ENCODE results near the gene CHRNA1. TPM values are rescaled to one million over a fixed set of nuclear protein-coding genes. Genes with fewer than 3 reads are reported as not detected.

The CHRNA1 gene
- total RNA-seq, 1 experiment from 2014 or later, result 1.8 TPM

DNA sequence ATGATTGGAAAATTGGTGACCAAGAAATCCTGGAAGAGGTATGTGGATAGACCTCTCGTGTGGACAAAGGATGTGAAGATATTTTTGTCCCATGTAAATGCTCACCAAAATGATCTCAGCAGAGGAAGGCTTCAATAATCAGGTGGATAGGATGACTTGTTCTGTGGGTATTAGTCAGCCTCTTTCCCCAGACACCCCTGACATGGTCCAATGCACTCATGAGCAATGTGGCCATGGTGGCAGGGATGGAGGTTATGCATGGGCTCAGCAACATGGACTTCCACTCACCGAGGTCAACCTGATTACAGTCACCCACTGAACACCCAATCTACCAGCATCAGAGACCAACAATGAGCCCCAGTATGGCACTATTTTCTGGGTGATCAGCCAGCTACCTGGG lies 20.2 kb downstream of the CHRNA1 start:
- CTCF ChIA-PET, result no interaction called here
- no peak for TF ChIP-seq EZH2phosphoT487 (IDR thresholded peaks at IDR 0.05; ENCODE audit: borderline replicate concordance, low read length)
- no peak for TF ChIP-seq EZH2 (IDR thresholded peaks at IDR 0.05; ENCODE audit: low read length, unreplicated experiment)
- TF ChIP-seq, protein P1, sequence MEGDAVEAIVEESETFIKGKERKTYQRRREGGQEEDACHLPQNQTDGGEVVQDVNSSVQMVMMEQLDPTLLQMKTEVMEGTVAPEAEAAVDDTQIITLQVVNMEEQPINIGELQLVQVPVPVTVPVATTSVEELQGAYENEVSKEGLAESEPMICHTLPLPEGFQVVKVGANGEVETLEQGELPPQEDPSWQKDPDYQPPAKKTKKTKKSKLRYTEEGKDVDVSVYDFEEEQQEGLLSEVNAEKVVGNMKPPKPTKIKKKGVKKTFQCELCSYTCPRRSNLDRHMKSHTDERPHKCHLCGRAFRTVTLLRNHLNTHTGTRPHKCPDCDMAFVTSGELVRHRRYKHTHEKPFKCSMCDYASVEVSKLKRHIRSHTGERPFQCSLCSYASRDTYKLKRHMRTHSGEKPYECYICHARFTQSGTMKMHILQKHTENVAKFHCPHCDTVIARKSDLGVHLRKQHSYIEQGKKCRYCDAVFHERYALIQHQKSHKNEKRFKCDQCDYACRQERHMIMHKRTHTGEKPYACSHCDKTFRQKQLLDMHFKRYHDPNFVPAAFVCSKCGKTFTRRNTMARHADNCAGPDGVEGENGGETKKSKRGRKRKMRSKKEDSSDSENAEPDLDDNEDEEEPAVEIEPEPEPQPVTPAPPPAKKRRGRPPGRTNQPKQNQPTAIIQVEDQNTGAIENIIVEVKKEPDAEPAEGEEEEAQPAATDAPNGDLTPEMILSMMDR (conservative IDR thresholded peaks at IDR 0.05; ENCODE audit: low read depth, low read length), result no peak
- ATAC-seq, result no peak
- Histone ChIP-seq H3K79me2 (ENCODE audit: low read length) (no peaks in the 10 kb centered on the region), H3K9me2 (replicated peaks; ENCODE audit: low read length) (no peaks in the 10 kb centered on the region), H4K20me1 (ENCODE audit: low read length) (no peaks in the 10 kb centered on the region), H2AFZ (ENCODE audit: low read length) (no peak overlapping the region), H3K36me3 (ENCODE audit: low read depth, low read length) (no peaks in the 10 kb centered on the region), H3K4me3 (ENCODE audit: low read length) (no peak overlapping the region), H3K4me2 (ENCODE audit: low read length) (no peak overlapping the region), H3K9ac (ENCODE audit: low read length) (no peak overlapping the region), H3F3A (ENCODE audit: low read length, unreplicated experiment) (no peaks in the 10 kb centered on the region), H3K27me3 (ENCODE audit: low read length) (no peaks in the 10 kb centered on the region), H3K4me1 (ENCODE audit: insufficient read depth, low read length) (peaks cover 2% of the 10 kb centered on the region), H3K27ac (ENCODE audit: low read length) (no peak overlapping the region), H3K9me3 (ENCODE audit: low read length) (no peaks in the 10 kb centered on the region)
- intact Hi-C loops (cut with micrococcal nuclease), result no loop called here
- POLR2A ChIA-PET (ENCODE audit: unreplicated experiment), result no interaction called here
- no TSS peak for BruUV-seq (replicated peaks)
- DNase-seq, result no peak

DNA sequence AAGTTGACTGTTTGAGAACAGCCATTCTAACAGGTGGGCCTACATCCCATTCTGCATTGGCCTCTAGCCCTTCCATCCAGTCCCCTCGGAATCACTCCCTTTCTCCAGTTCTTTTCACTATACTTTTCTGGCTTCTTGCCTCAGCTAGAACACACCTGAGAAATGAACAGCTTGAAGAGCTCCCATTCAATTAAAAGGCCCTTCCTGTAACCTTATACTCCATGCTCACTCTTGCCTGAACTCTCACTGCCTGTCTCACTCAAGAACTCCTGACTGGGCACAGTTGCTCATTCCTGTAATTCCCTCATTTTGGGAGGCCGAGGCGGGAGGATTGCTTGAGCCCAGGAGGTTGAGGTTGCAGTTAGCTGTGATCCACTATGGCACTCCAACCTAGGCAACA lies 23.6 kb downstream of the CHRNA1 start:
- H3K36me3 ChIP-seq (ENCODE audit: low read depth, low read length), result no peaks in the 10 kb centered on the region
- no peak for DNase-seq
- intact Hi-C loops (cut with micrococcal nuclease), result no loop called here
- H2AFZ ChIP-seq (ENCODE audit: low read length), result no peak overlapping the region
- ATAC-seq, result no peak
- H3K9me3 ChIP-seq (ENCODE audit: low read length), result no peaks in the 10 kb centered on the region
- no peaks in the 10 kb centered on the region for H4K20me1 ChIP-seq (ENCODE audit: low read length)
- no peaks in the 10 kb centered on the region for H3K79me2 ChIP-seq (ENCODE audit: low read length)
- peaks cover 3% of the 10 kb centered on the region; the same call in 1 of the 2 replicates for H3K27me3 ChIP-seq (ENCODE audit: low read length)
- H3K4me3 ChIP-seq (ENCODE audit: low read length), result no peak overlapping the region
- no peaks in the 10 kb centered on the region for H3K9me2 ChIP-seq (replicated peaks; ENCODE audit: low read length)
- no peak overlapping the region for H3K9ac ChIP-seq (ENCODE audit: low read length)
- CTCF ChIA-PET, result no interaction called here
- no peaks in the 10 kb centered on the region for H3K4me1 ChIP-seq (ENCODE audit: insufficient read depth, low read length)
- POLR2A ChIA-PET (ENCODE audit: unreplicated experiment), result no interaction called here
- H3F3A ChIP-seq (ENCODE audit: low read length, unreplicated experiment), result no peaks in the 10 kb centered on the region
- no peak overlapping the region for H3K27ac ChIP-seq (ENCODE audit: low read length)
- no TSS peak for BruUV-seq (replicated peaks)
- no peak overlapping the region for H3K4me2 ChIP-seq (ENCODE audit: low read length)
- no peak for TF ChIP-seq EZH2phosphoT487 (IDR thresholded peaks at IDR 0.05; ENCODE audit: borderline replicate concordance, low read length)
- TF ChIP-seq EZH2 (IDR thresholded peaks at IDR 0.05; ENCODE audit: low read length, unreplicated experiment), result no peak
- TF ChIP-seq, protein P1 (conservative IDR thresholded peaks at IDR 0.05; ENCODE audit: low read depth, low read length), result no peak

DNA sequence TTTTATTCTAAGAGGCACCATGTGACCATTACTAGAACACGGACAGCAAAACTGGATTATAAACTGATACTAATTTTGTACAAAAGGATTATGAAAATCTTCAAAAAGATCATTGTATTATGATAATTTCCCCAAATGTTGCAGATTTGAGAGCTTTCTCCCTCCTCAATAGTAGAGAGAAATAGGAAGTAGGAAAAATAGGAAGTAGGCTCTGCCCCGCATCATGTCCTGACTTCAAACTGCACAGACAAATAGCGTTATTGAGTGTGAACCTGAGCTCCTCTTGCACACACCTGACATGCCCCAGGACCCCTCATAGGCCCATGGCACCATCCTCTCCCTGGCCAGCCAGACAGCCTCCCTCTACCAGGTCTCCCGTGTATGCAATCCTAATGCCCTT lies 25.4 kb downstream of the CHRNA1 start:
- intact Hi-C loops (cut with micrococcal nuclease), result no loop called here
- Histone ChIP-seq H3K9me3 (ENCODE audit: low read length) (no peaks in the 10 kb centered on the region), H3F3A (ENCODE audit: low read length, unreplicated experiment) (no peaks in the 10 kb centered on the region), H3K4me2 (ENCODE audit: low read length) (no peak overlapping the region), H3K27ac (ENCODE audit: low read length) (no peak overlapping the region), H2AFZ (ENCODE audit: low read length) (no peak overlapping the region), H3K79me2 (ENCODE audit: low read length) (no peaks in the 10 kb centered on the region), H3K36me3 (ENCODE audit: low read depth, low read length) (no peaks in the 10 kb centered on the region), H3K4me3 (ENCODE audit: low read length) (no peak overlapping the region), H3K4me1 (ENCODE audit: insufficient read depth, low read length) (no peaks in the 10 kb centered on the region), H3K9ac (ENCODE audit: low read length) (no peak overlapping the region), H3K9me2 (replicated peaks; ENCODE audit: low read length) (no peaks in the 10 kb centered on the region), H4K20me1 (ENCODE audit: low read length) (no peaks in the 10 kb centered on the region), H3K27me3 (ENCODE audit: low read length) (peaks cover 3% of the 10 kb centered on the region; the same call in 1 of the 2 replicates)
- TF ChIP-seq EZH2phosphoT487 (IDR thresholded peaks at IDR 0.05; ENCODE audit: borderline replicate concordance, low read length) (no peak), EZH2 (IDR thresholded peaks at IDR 0.05; ENCODE audit: low read length, unreplicated experiment) (no peak)
- CTCF ChIA-PET, result no interaction called here
- POLR2A ChIA-PET (ENCODE audit: unreplicated experiment), result no interaction called here
- BruUV-seq (replicated peaks), result no TSS peak
- ATAC-seq (no peak), DNase-seq (no peak)

All from PC-3 (cell line).